GM12801 (cell line): ENCODE data around the gene VPREB1.

ENCODE experiments used
- TF ChIP-seq, protein P1 (sequence below): IDR thresholded peaks from one replicate; pipeline ENCODE4 v1.5.1; 2011; ENCODE audit warnings: control low read depth; ENCODE audit not compliant: insufficient read length; ENCODE audit errors: extremely low read depth

VPREB1 gene

DNA sequence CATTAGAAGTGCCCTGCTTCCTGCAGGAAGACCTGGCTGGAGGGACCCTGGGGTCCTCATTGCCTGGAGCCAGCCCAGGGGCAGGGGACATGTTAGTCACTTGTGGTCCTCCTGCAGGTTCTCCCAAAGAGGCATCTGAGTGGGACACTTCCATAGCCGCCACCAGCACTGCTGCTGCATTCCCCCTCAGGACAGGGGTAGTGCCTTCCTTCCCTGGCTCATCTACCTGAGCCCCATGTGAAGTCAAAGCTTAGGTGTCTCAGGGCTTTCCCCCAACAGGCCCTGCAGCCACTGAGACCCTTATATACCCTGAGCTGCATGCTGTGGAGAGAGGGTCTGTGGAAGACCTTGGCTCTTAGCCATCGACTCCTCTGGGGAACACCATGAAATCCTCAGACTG lies 45.0 kb upstream of the VPREB1 start:
- TF ChIP-seq, protein P1, sequence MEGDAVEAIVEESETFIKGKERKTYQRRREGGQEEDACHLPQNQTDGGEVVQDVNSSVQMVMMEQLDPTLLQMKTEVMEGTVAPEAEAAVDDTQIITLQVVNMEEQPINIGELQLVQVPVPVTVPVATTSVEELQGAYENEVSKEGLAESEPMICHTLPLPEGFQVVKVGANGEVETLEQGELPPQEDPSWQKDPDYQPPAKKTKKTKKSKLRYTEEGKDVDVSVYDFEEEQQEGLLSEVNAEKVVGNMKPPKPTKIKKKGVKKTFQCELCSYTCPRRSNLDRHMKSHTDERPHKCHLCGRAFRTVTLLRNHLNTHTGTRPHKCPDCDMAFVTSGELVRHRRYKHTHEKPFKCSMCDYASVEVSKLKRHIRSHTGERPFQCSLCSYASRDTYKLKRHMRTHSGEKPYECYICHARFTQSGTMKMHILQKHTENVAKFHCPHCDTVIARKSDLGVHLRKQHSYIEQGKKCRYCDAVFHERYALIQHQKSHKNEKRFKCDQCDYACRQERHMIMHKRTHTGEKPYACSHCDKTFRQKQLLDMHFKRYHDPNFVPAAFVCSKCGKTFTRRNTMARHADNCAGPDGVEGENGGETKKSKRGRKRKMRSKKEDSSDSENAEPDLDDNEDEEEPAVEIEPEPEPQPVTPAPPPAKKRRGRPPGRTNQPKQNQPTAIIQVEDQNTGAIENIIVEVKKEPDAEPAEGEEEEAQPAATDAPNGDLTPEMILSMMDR: no peak

DNA sequence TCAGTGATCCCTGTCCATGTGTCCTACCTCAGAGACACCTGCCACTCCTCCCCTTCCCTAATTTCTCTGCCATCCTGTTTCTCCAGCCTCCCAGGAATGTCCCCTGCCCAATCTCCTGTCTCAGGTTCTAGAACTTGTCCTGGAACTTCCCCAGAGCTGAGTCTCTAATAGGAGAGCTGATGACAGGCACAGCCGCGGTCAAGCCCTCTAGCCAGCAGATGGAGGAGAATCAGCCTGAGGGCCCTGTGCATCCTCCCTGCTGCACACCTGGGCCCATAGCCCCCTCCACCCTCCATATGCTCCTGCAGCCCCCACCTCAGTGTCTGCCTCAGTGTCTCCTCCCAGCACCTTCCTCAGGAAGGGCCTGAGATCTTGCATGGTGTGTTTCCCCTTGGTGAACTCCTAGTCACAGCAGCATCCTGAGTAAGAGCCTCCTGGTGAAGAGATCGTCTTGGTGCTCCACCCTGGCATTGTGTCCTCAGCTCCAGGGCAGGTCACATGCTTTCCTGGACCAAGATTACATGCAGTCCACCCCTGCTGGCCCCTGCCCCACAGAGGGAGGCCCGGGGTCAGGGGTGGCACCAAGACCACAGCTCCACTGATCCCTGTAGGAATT lies 43.9 kb upstream of the VPREB1 start:
- TF ChIP-seq, protein P1: no peak

DNA sequence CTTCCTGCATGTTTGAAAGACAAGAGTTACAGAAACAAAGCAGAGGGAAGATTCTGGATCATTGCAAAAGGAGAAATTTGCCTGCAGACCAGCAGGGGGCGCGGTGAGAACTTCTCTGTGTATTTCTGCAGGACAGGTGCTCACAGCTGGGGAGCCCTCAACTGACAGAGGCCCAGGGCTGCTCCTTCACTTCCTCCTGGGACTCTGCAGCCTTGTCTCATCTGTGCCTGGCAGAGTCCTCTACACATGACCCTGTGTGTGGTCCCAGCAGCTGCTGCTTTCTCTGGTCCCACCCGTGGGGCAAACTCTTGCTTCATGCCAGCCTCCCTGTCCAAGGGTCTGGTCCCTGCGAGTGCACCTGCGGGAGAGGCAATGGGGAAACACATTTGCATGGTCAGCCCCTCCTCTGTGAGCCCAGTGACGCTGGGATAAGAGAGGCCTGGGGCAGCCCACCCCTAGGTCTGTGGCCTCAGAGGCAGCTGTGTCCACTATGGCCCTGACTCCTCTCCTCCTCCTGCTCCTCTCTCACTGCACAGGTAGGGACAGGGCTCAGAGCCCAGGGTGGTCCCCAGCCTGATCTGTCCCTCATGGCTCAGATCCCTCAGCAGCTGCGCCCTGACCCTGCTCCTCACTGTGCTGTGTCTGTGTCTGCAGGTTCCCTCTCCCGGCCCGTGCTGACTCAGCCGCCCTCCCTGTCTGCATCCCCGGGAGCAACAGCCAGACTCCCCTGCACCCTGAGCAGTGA lies 43.2 kb upstream of the VPREB1 start:
- TF ChIP-seq, protein P1: no peak

DNA sequence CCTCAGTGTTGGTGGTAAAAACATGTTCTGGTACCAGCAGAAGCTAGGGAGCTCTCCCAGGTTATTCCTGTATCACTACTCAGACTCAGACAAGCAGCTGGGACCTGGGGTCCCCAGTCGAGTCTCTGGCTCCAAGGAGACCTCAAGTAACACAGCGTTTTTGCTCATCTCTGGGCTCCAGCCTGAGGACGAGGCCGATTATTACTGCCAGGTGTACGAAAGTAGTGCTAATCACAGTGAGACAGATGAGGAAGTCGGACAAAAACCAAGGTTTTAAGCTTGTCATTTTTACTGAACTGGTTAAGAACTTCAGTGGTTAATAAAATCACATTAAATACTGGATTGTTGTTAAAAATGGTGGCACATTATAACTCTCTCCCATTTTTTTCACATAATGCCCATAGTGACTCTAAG lies 42.6 kb upstream of the VPREB1 start:
- TF ChIP-seq, protein P1: no peak

DNA sequence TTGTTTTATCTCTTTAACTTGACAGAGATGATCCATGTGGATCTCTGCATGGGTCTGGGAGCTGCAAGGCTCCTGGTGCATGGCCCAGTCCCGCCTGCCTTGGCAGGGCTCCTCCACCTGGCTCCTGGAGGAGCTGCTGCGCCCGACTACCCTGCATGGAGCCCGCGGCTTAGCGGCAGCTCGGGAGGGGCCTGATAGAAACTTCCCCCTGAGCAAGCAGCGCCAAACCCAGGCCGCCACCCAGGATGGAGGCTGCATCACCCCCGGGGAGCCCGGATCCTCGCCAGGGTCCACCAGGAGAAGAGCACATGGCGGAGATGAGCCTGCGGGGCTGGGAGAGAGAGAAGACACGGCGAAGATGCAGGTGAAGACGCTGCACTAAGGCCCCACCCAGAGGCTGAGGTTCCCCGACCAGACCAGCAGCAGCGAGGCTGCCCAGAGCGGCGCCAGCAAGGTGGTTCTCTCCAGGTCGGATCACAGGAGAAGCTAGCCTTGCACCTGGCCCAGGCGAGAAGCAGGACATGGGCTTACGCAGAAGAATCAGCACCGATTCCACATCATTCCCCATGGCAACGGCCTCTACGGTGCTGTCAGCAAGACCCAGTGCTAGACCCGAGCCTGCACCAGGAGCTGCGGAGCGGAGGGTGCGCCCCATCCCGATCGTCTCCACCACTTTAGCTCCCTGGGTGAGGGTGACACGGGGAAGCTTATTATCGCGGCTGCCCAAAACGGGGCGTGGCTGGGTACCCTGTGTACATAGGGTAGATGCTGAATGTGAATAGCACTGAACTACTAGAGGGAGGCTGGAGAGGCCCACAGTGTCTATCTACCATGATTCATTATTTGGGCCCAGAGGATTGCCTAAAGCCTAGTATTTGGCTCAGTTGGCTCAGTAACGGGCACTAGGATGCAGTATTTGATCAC lies 41.3 kb upstream of the VPREB1 start:
- TF ChIP-seq, protein P1: no peak

DNA sequence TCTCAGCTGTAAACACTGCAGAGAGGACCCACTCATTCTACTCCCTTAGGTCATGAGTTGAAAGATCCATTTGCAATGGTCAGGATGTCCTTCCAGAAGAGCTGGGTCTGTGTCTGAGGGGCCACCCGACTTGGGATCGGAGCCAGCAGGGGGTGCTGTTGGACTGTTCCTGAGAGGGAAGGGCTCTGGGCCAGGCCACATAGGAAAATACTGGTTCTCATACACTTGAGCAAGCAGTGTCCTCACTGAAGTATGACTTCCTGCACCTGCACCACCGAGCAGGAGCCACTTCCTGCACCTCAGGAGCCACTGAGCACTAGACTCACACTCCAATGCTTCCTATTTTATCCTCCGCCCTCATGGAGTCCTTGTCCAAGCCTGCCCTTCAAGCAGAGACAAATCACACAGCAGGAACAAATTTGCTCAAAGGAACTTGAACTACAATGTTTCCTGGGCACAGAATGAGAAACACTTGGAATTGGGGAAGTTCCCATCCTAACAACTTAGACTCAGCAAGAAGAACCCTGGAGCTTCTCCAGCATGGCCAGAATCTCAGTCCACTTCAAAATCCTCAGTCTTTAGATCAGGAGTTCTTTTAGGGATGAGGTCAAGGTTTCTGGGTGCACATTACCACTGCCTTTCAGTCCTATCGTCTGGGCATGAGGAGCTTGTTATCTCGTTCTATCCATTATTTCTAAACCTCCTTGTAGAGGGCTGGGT lies 36.6 kb upstream of the VPREB1 start:
- TF ChIP-seq, protein P1: no peak
